MM.1S (cell line): Measurements from ENCODE around the gene EPN2.

Source experiments
- DNase-seq: peaks from one replicate; pipeline ENCODE4 v3.0.0-alpha.2; 2015
- H2AFZ ChIP-seq: fragments of 300-600 bp; sonication (generic); 2 replicates; pipeline ENCODE4 v1.6.0; 2016; ENCODE audit warnings: antibody characterized with exemption, low read length
- H3F3A ChIP-seq: fragments of 300-600 bp; sonication (generic); 2 replicates; pipeline ENCODE4 v1.6.1; 2016; ENCODE audit warnings: mild to moderate bottlenecking, antibody characterized with exemption, low read length, moderate library complexity, mixed read lengths; ENCODE audit not compliant: insufficient read depth
- H3K27ac ChIP-seq: fragments of 300-600 bp; sonication (generic); 2 replicates; pipeline ENCODE4 v1.5.1; 2016; ENCODE audit warnings: mild to moderate bottlenecking, low read length
- H3K27me3 ChIP-seq: fragments of 300-600 bp; sonication (generic); replicated peaks from 2 replicates; pipeline ENCODE4 v1.6.0; 2016; ENCODE audit warnings: low read length; ENCODE audit not compliant: insufficient read depth
- H3K36me3 ChIP-seq: fragments of 300-600 bp; sonication (generic); replicated peaks from 2 replicates; pipeline ENCODE4 v1.6.1; 2016; ENCODE audit warnings: mild to moderate bottlenecking, low read length, mixed read lengths; ENCODE audit not compliant: insufficient read depth
- H3K4me1 ChIP-seq: fragments of 300-600 bp; sonication (generic); 2 replicates; pipeline ENCODE4 v1.6.1; 2016; ENCODE audit warnings: low read length, mixed read lengths
- H3K4me2 ChIP-seq: fragments of 300-600 bp; sonication (generic); 2 replicates; pipeline ENCODE4 v1.6.0; 2016; ENCODE audit warnings: low read depth, low read length
- H3K4me3 ChIP-seq: fragments of 300-600 bp; sonication (generic); 2 replicates; pipeline ENCODE4 v1.5.1; 2016; ENCODE audit warnings: low read length, mixed read lengths
- H3K79me2 ChIP-seq: fragments of 300-600 bp; sonication (generic); 2 replicates; pipeline ENCODE4 v1.6.1; 2016; ENCODE audit warnings: mixed run types, low read length, mixed read lengths
- H3K9ac ChIP-seq: fragments of 300-600 bp; sonication (generic); 2 replicates; pipeline ENCODE4 v1.6.1; 2016; ENCODE audit warnings: low read length, mixed read lengths
- H3K9me2 ChIP-seq: fragments of 300-600 bp; sonication (generic); replicated peaks from 2 replicates; pipeline ENCODE4 v1.6.1; 2016; ENCODE audit warnings: mild to moderate bottlenecking, low read length, mixed read lengths; ENCODE audit not compliant: insufficient read depth
- H3K9me3 ChIP-seq: fragments of 300-600 bp; sonication (generic); replicated peaks from 2 replicates; pipeline ENCODE4 v1.6.1; 2016; ENCODE audit warnings: mild to moderate bottlenecking, low read length, mixed read lengths; ENCODE audit not compliant: insufficient read depth
- H4K20me1 ChIP-seq: fragments of 300-600 bp; sonication (generic); 2 replicates; pipeline ENCODE4 v1.6.1; 2016; ENCODE audit warnings: mild to moderate bottlenecking, low read length, moderate library complexity, mixed read lengths; ENCODE audit not compliant: insufficient read depth
- CTCF ChIP-seq: fragments of 300-600 bp; sonication (generic); IDR thresholded peaks from 2 replicates; pipeline ENCODE4 v1.5.1; 2016; ENCODE audit warnings: antibody characterized with exemption, low read length, mixed read lengths
- EZH2 ChIP-seq: fragments of 300-600 bp; sonication (generic); optimal IDR thresholded peaks from 2 replicates; pipeline ENCODE3; 2017; ENCODE audit warnings: low read depth, mild to moderate bottlenecking, antibody characterized with exemption, low read length, mixed read lengths
- EZH2phosphoT487 ChIP-seq: fragments of 300-600 bp; sonication (generic); IDR thresholded peaks from 2 replicates; pipeline ENCODE4 v1.6.1; 2018; ENCODE audit warnings: antibody characterized with exemption, low read length

The EPN2 gene

DNA sequence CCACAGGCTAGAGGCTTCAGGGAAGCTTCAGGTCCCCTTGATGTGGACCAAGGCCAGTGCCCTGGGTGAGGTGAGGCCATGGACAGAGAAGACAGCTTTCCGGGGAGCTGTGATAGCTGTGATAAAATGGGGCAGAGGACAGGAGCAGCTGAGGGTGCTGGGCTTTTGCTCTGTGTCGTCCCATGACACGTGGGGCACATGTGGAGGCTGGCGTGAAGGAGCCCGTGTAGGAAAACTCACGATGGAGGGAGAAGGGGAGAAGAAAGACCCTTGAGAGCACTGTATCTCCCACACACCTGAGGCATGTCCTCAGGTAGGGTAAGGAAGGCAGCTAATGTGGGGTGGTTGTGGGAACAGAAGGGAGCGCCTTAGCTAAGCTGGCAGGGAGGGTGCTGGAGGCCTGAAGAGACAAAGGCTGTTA, 104.1 kb downstream of the EPN2 start:
- TF ChIP-seq EZH2 = no peak
- no peak for TF ChIP-seq CTCF
- no peak for TF ChIP-seq EZH2phosphoT487
- no peak overlapping the region for H2AFZ ChIP-seq
- no peak overlapping the region for H3K27ac ChIP-seq
- no peaks in the 10 kb centered on the region for H3K27me3 ChIP-seq
- H3K9ac ChIP-seq = no peak overlapping the region
- no peaks in the 10 kb centered on the region for H3K9me2 ChIP-seq
- DNase-seq = no peak
- H4K20me1 ChIP-seq = no peaks in the 10 kb centered on the region
- H3K4me2 ChIP-seq = no peak overlapping the region
- H3K9me3 ChIP-seq = no peaks in the 10 kb centered on the region
- no peaks in the 10 kb centered on the region for H3K79me2 ChIP-seq
- H3K4me1 ChIP-seq = no peaks in the 10 kb centered on the region
- no peak overlapping the region for H3K4me3 ChIP-seq
- H3K36me3 ChIP-seq = no peaks in the 10 kb centered on the region
- no peaks in the 10 kb centered on the region for H3F3A ChIP-seq

DNA sequence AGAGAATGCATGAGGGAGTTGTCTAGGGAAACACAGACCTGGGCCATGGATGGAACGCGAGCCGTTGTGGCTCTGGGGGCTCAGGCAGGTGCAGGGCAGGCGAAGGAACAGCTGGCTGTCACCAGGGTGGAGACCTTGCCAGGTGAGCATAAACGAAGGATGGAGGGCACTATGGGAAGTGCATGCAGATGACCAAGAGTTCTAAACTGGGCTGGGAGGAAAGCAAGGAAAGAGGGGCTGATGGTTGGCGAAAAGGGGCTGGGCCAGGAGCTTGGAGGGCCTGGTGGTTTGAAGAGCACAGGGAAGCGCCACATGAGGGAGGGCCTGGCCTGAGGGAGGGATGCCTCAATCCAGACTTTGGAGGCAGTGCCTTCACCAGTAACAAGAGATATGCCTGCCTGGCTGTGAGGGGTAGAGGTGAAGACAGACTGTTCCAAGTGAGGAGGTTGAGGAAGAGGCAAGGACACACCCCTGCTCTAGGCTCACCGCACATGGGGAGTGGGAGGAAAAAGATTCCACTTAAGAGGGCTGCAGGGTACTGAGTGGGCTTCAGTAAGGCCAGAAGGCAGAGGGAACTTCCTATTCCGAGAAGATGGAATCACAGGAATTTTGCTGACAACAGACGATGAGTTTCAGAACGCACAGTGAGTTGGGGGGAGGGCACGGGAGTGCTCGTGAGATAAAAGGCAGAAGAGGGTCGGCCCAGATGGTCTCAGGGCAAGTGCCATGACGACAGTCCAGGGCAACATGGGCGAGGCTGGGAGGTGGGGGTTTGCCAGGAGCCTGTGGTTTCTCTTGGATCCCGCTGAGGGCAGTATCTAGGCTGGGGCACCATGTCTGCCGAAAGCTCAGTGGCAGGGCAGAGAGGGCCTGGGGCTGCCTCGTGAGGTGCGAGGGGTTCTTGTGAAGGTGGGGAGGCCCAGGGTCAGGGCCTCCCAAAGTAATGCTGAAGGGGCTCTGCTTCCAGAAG, 104.8 kb downstream of the EPN2 start:
- Histone ChIP-seq H3K79me2 (no peaks in the 10 kb centered on the region), H3K9ac (no peak overlapping the region), H3K27ac (no peak overlapping the region), H2AFZ (no peak overlapping the region), H3K4me1 (no peaks in the 10 kb centered on the region), H3K4me2 (no peak overlapping the region), H3F3A (no peaks in the 10 kb centered on the region), H4K20me1 (no peaks in the 10 kb centered on the region), H3K4me3 (no peak overlapping the region), H3K27me3 (no peaks in the 10 kb centered on the region), H3K9me3 (no peaks in the 10 kb centered on the region), H3K36me3 (no peaks in the 10 kb centered on the region), H3K9me2 (no peaks in the 10 kb centered on the region)
- TF ChIP-seq EZH2phosphoT487 (no peak), EZH2 (no peak), CTCF (no peak)
- DNase-seq = no peak

- no peaks in the 10 kb centered on the region for H4K20me1 ChIP-seq
- no peaks in the 10 kb centered on the region for H3K79me2 ChIP-seq
- H3K36me3 ChIP-seq = no peaks in the 10 kb centered on the region
- no peak overlapping the region for H3K4me3 ChIP-seq
- H3K9me2 ChIP-seq = no peaks in the 10 kb centered on the region
- no peaks in the 10 kb centered on the region for H3F3A ChIP-seq
- no peaks in the 10 kb centered on the region for H3K4me1 ChIP-seq
- H3K9me3 ChIP-seq = no peaks in the 10 kb centered on the region
- no peak for TF ChIP-seq EZH2
- no peak overlapping the region for H2AFZ ChIP-seq
- no peaks in the 10 kb centered on the region for H3K27me3 ChIP-seq
- no peak overlapping the region for H3K9ac ChIP-seq
- no peak for DNase-seq
- H3K4me2 ChIP-seq = no peak overlapping the region
- H3K27ac ChIP-seq = no peak overlapping the region
These were observed 105.6 kb downstream of the EPN2 start for GRCh38 chr17:19342611-19343255.
